HTR-8/SVneo (cell line): ENCODE measurements around the gene PPP3CA.
A peak's percentile ranks its signal among the peaks of the same experiment; 100 is the strongest.
"Not testable (repeated sequence)": the region's sequence is repeated elsewhere in the genome, so short reads cannot be mapped to it uniquely, and the experiment has no call there.

Experiments
- DNase-seq: peaks from one replicate; pipeline ENCODE4 v3.0.0; 2011; ENCODE audit warnings: low spot score, mixed read lengths; ENCODE audit not compliant: insufficient read length
- FAIRE-seq: peaks from 2 replicates; lab custom pipeline; 2011; peaks lifted over from hg19 to GRCh38; lab: Jason Lieb, UNC

Gene PPP3CA

GRCh38 chr4:101157415-101158133 lies 189.8 kb downstream of the PPP3CA start:
- no peak for DNase-seq
- FAIRE-seq: no peak

- FAIRE-seq (no peak), DNase-seq (no peak)
These were observed 190.6 kb downstream of the PPP3CA start for GRCh38 chr4:101156619-101157310.

- DNase-seq (no peak), FAIRE-seq (no peak)
These were observed 191.4 kb downstream of the PPP3CA start for GRCh38 chr4:101155945-101156344.

- no peak for FAIRE-seq
- DNase-seq: peak; percentile 3
These were observed 192.0 kb downstream of the PPP3CA start for GRCh38 chr4:101155368-101155767.

- FAIRE-seq (no peak), DNase-seq (no peak)
These were observed 193.7 kb downstream of the PPP3CA start for GRCh38 chr4:101153653-101154052.

GRCh38 chr4:101152521-101152920 lies 194.8 kb downstream of the PPP3CA start:
- DNase-seq: no peak
- FAIRE-seq: no peak

- no peak for FAIRE-seq
- no peak for DNase-seq
These were observed 198.8 kb downstream of the PPP3CA start for GRCh38 chr4:101148551-101148950.

- DNase-seq (no peak), FAIRE-seq (no peak)
These were observed 200.0 kb downstream of the PPP3CA start for GRCh38 chr4:101147283-101147682.

GRCh38 chr4:101145021-101145420 lies 202.3 kb downstream of the PPP3CA start:
- DNase-seq (no peak), FAIRE-seq (no peak)

GRCh38 chr4:101142259-101142658 lies 205.1 kb downstream of the PPP3CA start:
- no peak for DNase-seq
- no peak for FAIRE-seq

GRCh38 chr4:101141855-101142254 lies 205.5 kb downstream of the PPP3CA start:
- DNase-seq (no peak), FAIRE-seq (no peak)

GRCh38 chr4:101141230-101141629 lies 206.1 kb downstream of the PPP3CA start:
- FAIRE-seq: no peak
- no peak for DNase-seq

- FAIRE-seq (no peak), DNase-seq (no peak)
These were observed 207.1 kb downstream of the PPP3CA start for GRCh38 chr4:101140228-101140627.

- FAIRE-seq: no peak
- DNase-seq: no peak
These were observed 210.7 kb downstream of the PPP3CA start for GRCh38 chr4:101136373-101137370.

- DNase-seq (no peak), FAIRE-seq (no peak)
These were observed 211.8 kb downstream of the PPP3CA start for GRCh38 chr4:101135371-101136010.

- FAIRE-seq, DNase-seq: not testable (repeated sequence)
These were observed 216.3 kb downstream of the PPP3CA start for GRCh38 chr4:101131058-101131457.

GRCh38 chr4:101128898-101129297 lies 218.4 kb downstream of the PPP3CA start:
- not testable (repeated sequence) for FAIRE-seq, DNase-seq

GRCh38 chr4:101128473-101128872 lies 218.9 kb downstream of the PPP3CA start:
- no peak for FAIRE-seq
- DNase-seq: no peak

GRCh38 chr4:101127176-101127790 lies 220.0 kb downstream of the PPP3CA start:
- FAIRE-seq: no peak

GRCh38 chr4:101126059-101126458 lies 221.3 kb downstream of the PPP3CA start:
- DNase-seq (no peak), FAIRE-seq (no peak)

More at GRCh38 chr4:101127176-101127790, 220.0 kb downstream of the PPP3CA start:
- no peak for DNase-seq
